HG02884 (cell line): ENCODE results near the gene ANGPTL5.
"Not testable (repeated sequence)": the region's sequence is repeated elsewhere in the genome, so short reads cannot be mapped to it uniquely, and the experiment has no call there.

Experiments used
- ATAC-seq: cut with Tn5 transposase; IDR thresholded peaks from one replicate; pipeline ENCODE4 v1.9.1; 2021; ENCODE audit warnings: mild to moderate bottlenecking, moderate library complexity; ENCODE audit not compliant: unreplicated experiment

ANGPTL5 gene

GRCh38 chr11:101889767-101890166 lies 26.6 kb downstream of the ANGPTL5 start:
- ATAC-seq: no peak

GRCh38 chr11:101885631-101886030 lies 30.7 kb downstream of the ANGPTL5 start:
- no peak for ATAC-seq

GRCh38 chr11:101881586-101881985 lies 34.7 kb downstream of the ANGPTL5 start:
- ATAC-seq: no peak

- no peak for ATAC-seq
Measured at GRCh38 chr11:101880222-101880621, 36.1 kb downstream of the ANGPTL5 start.

- no peak for ATAC-seq
Measured at GRCh38 chr11:101872171-101872882, 44.0 kb downstream of the ANGPTL5 start.

- ATAC-seq: no peak
Measured at GRCh38 chr11:101870510-101870909, 45.8 kb downstream of the ANGPTL5 start.

- no peak for ATAC-seq
Measured at GRCh38 chr11:101867951-101868350, 48.4 kb downstream of the ANGPTL5 start.

- ATAC-seq: no peak
Measured at GRCh38 chr11:101866619-101867491, 49.5 kb downstream of the ANGPTL5 start.

- ATAC-seq: no peak
Measured at GRCh38 chr11:101864098-101864497, 52.2 kb downstream of the ANGPTL5 start.

- ATAC-seq: no peak
Measured at GRCh38 chr11:101863361-101863760, 53.0 kb downstream of the ANGPTL5 start.

- no peak for ATAC-seq
Measured at GRCh38 chr11:101862391-101863233, 53.7 kb downstream of the ANGPTL5 start.

- peak; percentile 95 for ATAC-seq
Measured at GRCh38 chr11:101860696-101861427, 55.5 kb downstream of the ANGPTL5 start.

- not testable (repeated sequence) for ATAC-seq
Measured at GRCh38 chr11:101852260-101852659, 64.1 kb downstream of the ANGPTL5 start.

- no peak for ATAC-seq
Measured at GRCh38 chr11:101848262-101848661, 68.1 kb downstream of the ANGPTL5 start.

GRCh38 chr11:101844608-101845007 lies 71.7 kb downstream of the ANGPTL5 start:
- no peak for ATAC-seq

GRCh38 chr11:101840704-101841103 lies 75.6 kb downstream of the ANGPTL5 start:
- no peak for ATAC-seq
